Loucy (cell line): Measurements from ENCODE around the gene HS3ST3B1.

Experiments
- CTCF ChIP-seq: fragments of 200-600 bp; sonication (generic); conservative IDR thresholded peaks from 2 replicates; pipeline ENCODE4 v1.5.1; 2014; ENCODE audit warnings: mild to moderate bottlenecking, antibody characterized with exemption, low read length
- EZH2phosphoT487 ChIP-seq: fragments of 200-600 bp; IDR thresholded peaks from 2 replicates; pipeline ENCODE4 v1.6.1; 2018; ENCODE audit warnings: antibody characterized with exemption, mild to moderate bottlenecking, moderate library complexity, borderline replicate concordance

GRCh38 chr17:14351493-14351892 is 50.6 kb downstream of the HS3ST3B1 start:
- TF ChIP-seq CTCF (no peak), EZH2phosphoT487 (no peak)
